Measurements from ENCODE around the gene IRF2. TPM values are rescaled to one million over a fixed set of nuclear protein-coding genes. Genes with fewer than 3 reads are reported as not detected.

Gene IRF2
- polyA plus RNA-seq, 1 donor from 2014 or later, result 1.4 TPM

- TF ChIP-seq SMC3 (conservative IDR thresholded peaks at IDR 0.05; ENCODE audit: poor library complexity) (no peak), EP300 (conservative IDR thresholded peaks at IDR 0.05; ENCODE audit: poor library complexity, severe bottlenecking) (no peak)
Observed at GRCh38 chr4:184368731-184369130, 105.6 kb downstream of the IRF2 start (continued).

- Histone ChIP-seq H3K9me3 (ENCODE audit: low read length) (no peaks in the 10 kb centered on the region), H4K20me1 (ENCODE audit: insufficient read depth) (no peaks in the 10 kb centered on the region), H3F3A (ENCODE audit: insufficient read depth, low read length, poor library complexity, severe bottlenecking) (no peaks in the 10 kb centered on the region), H3K9ac (ENCODE audit: low read length) (no peak overlapping the region), H3K4me2 (ENCODE audit: low read length) (no peak overlapping the region), H3K9me2 (ENCODE audit: insufficient read depth, low read length) (no peaks in the 10 kb centered on the region), H2AFZ (ENCODE audit: low read depth, low read length) (no peak overlapping the region), H3K4me3 (ENCODE audit: low read length) (no peak overlapping the region), H3K79me2 (replicated peaks; ENCODE audit: insufficient read depth, low read length) (no peaks in the 10 kb centered on the region), H3K36me3 (ENCODE audit: insufficient read depth, low read length) (no peaks in the 10 kb centered on the region), H3K27me3 (ENCODE audit: insufficient read depth, low read depth, low read length) (no peaks in the 10 kb centered on the region), H3K27ac (ENCODE audit: low read length) (no peak overlapping the region)
- TF ChIP-seq MXI1 (conservative IDR thresholded peaks at IDR 0.05; ENCODE audit: poor library complexity, severe bottlenecking) (no peak), REST (IDR thresholded peaks at IDR 0.05; ENCODE audit: borderline replicate concordance) (no peak), EP300 (conservative IDR thresholded peaks at IDR 0.05; ENCODE audit: poor library complexity, severe bottlenecking) (no peak), EZH2 (IDR thresholded peaks at IDR 0.05; ENCODE audit: borderline replicate concordance, insufficient read depth, low read length, poor library complexity, severe bottlenecking) (no peak), SMC3 (conservative IDR thresholded peaks at IDR 0.05; ENCODE audit: poor library complexity) (no peak), TAF1 (IDR thresholded peaks at IDR 0.05; ENCODE audit: low read depth) (no peak)
Observed at GRCh38 chr4:184368290-184368689, 106.1 kb downstream of the IRF2 start.

- H3K9me2 ChIP-seq (ENCODE audit: insufficient read depth, low read length), result no peaks in the 10 kb centered on the region
- H3K36me3 ChIP-seq (ENCODE audit: insufficient read depth, low read length), result no peaks in the 10 kb centered on the region
- no peaks in the 10 kb centered on the region for H3K27me3 ChIP-seq (ENCODE audit: insufficient read depth, low read depth, low read length)
- H2AFZ ChIP-seq (ENCODE audit: low read depth, low read length), result no peak overlapping the region
- H3K79me2 ChIP-seq (replicated peaks; ENCODE audit: insufficient read depth, low read length), result no peaks in the 10 kb centered on the region
- H3K9me3 ChIP-seq (ENCODE audit: low read length), result no peaks in the 10 kb centered on the region
- no peaks in the 10 kb centered on the region for H4K20me1 ChIP-seq (ENCODE audit: insufficient read depth)
- H3K4me2 ChIP-seq (ENCODE audit: low read length), result no peak overlapping the region
- TF ChIP-seq REST (IDR thresholded peaks at IDR 0.05; ENCODE audit: borderline replicate concordance) (no peak), RAD21 (conservative IDR thresholded peaks at IDR 0.05) (no peak), CTCF (IDR thresholded peaks at IDR 0.05; ENCODE audit: poor library complexity, severe bottlenecking) (no peak)
- no peak overlapping the region for H3K9ac ChIP-seq (ENCODE audit: low read length)
- H3F3A ChIP-seq (ENCODE audit: insufficient read depth, low read length, poor library complexity, severe bottlenecking), result no peaks in the 10 kb centered on the region
- no peak overlapping the region for H3K4me3 ChIP-seq (ENCODE audit: low read length)
- H3K27ac ChIP-seq (ENCODE audit: low read length), result no peak overlapping the region
Observed at GRCh38 chr4:184364100-184364921, 110.0 kb downstream of the IRF2 start.
